Measurements from ENCODE around the gene SZT2. TPM values are rescaled to one million over a fixed set of nuclear protein-coding genes. Genes with fewer than 3 reads are reported as not detected.

SZT2 gene
- total and polyA plus RNA-seq, 2 donors (not counting 1 experiment from before 2014, with no cell fraction given): 7.1 to 26.9 TPM

- Histone ChIP-seq H3K9ac (ENCODE audit: insufficient read depth, low read length) (peak overlapping the region; percentile 56), H3K27me3 (ENCODE audit: control insufficient read depth, insufficient read depth, low read length) (no peaks in the 10 kb centered on the region), H3K4me2 (ENCODE audit: extremely low read depth, insufficient read depth, low read length) (peak overlapping the region; percentile 92), H4K20me1 (ENCODE audit: control insufficient read depth, extremely low read depth, insufficient read depth, low read length) (no peaks in the 10 kb centered on the region), H3K79me2 (ENCODE audit: control insufficient read depth, insufficient read depth, low read length) (peaks cover 37% of the 10 kb centered on the region), H3K27ac (ENCODE audit: insufficient read depth, low read length) (peak overlapping the region; percentile 84), H3K36me3 (ENCODE audit: control insufficient read depth, insufficient read depth, low read length) (peaks cover 15% of the 10 kb centered on the region), H3K4me1 (ENCODE audit: control insufficient read depth, extremely low read depth, insufficient read depth, low read length) (peaks cover 20% of the 10 kb centered on the region), H3K9me3 (ENCODE audit: control insufficient read depth, insufficient read depth, low read depth, low read length) (no peaks in the 10 kb centered on the region), H3K4me3 (replicated peaks in 1 of 4; ENCODE audit: control extremely low read depth in 1 of 4, insufficient read depth in 1 of 4, low read depth in 3 of 4, low read length in 4 of 4) (peak overlapping the region; percentile 67 to 75 (median 70)), H2AFZ (ENCODE audit: low read length) (peak overlapping the region; percentile 71)
- peak; percentile 47 to 52 for DNase-seq (ENCODE audit: low read depth in 2 of 2)
- TF ChIP-seq EZH2 (IDR thresholded peaks at IDR 0.05; ENCODE audit: low read length, missing control alignments): no peak
- peak; percentile 26 to 46 for TF ChIP-seq CTCF (conservative IDR thresholded peaks at IDR 0.05 in 1 of 2, IDR thresholded peaks at IDR 0.05 in 1 of 2; ENCODE audit: low read depth in 1 of 2, low read length in 2 of 2)
Measured at GRCh38 chr1:43358121-43358745, 31.5 kb upstream of the SZT2 start.

- Histone ChIP-seq H3K79me2 (ENCODE audit: control insufficient read depth, insufficient read depth, low read length) (peaks cover 40% of the 10 kb centered on the region), H4K20me1 (ENCODE audit: control insufficient read depth, extremely low read depth, insufficient read depth, low read length) (no peaks in the 10 kb centered on the region)
- TF ChIP-seq EZH2 (IDR thresholded peaks at IDR 0.05; ENCODE audit: low read length, missing control alignments) (no peak), CTCF (conservative IDR thresholded peaks at IDR 0.05 in 1 of 2, IDR thresholded peaks at IDR 0.05 in 1 of 2; ENCODE audit: low read depth in 1 of 2, low read length in 2 of 2) (no peak)
Measured at GRCh38 chr1:43358746-43359693, 30.7 kb upstream of the SZT2 start, which contains the start of gene CDC20. Gene CDC20 (plus strand): TSS chr1:43358981. CDS start chr1:43359216, 235 bp downstream.

DNA sequence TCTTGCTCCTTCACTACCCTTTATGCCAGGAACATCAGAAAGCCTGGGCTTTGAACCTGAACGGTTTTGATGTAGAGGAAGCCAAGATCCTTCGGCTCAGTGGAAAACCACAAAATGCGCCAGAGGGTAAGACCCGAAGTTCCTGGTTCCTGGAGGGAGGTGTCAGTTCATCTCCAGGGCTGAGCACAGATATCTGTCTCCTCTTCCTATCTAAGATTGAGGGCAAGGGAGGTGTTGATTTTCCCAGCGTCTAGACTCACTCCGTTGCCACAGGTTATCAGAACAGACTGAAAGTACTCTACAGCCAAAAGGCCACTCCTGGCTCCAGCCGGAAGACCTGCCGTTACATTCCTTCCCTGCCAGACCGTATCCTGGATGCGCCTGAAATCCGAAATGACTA, 30.0 kb upstream of the SZT2 start:
- H3K9ac ChIP-seq (ENCODE audit: insufficient read depth, low read length): no peak overlapping the region
- H3K79me2 ChIP-seq (ENCODE audit: control insufficient read depth, insufficient read depth, low read length): peaks cover 40% of the 10 kb centered on the region
- H3K27ac ChIP-seq (ENCODE audit: insufficient read depth, low read length): peak overlapping the region; percentile 73

More at GRCh38 chr1:43358746-43359693, 30.7 kb upstream of the SZT2 start, which contains the start of gene CDC20:
- peaks cover 20% of the 10 kb centered on the region for H3K4me1 ChIP-seq (ENCODE audit: control insufficient read depth, extremely low read depth, insufficient read depth, low read length)
- H3K4me3 ChIP-seq (replicated peaks in 1 of 4; ENCODE audit: control extremely low read depth in 1 of 4, insufficient read depth in 1 of 4, low read depth in 3 of 4, low read length in 4 of 4): peak within 1 kb of the TSS; percentile 67 to 80 (median 73)
- H3K9me3 ChIP-seq (ENCODE audit: control insufficient read depth, insufficient read depth, low read depth, low read length): no peaks in the 10 kb centered on the region
- H3K36me3 ChIP-seq (ENCODE audit: control insufficient read depth, insufficient read depth, low read length): peaks cover 20% of the 10 kb centered on the region
- peak within 1 kb of the TSS; percentile 56 for H3K9ac ChIP-seq (ENCODE audit: insufficient read depth, low read length)
- H2AFZ ChIP-seq (ENCODE audit: low read length): peak within 1 kb of the TSS; percentile 71
- peak; percentile 92 to 93 for DNase-seq (ENCODE audit: low read depth in 2 of 2)
- H3K4me2 ChIP-seq (ENCODE audit: extremely low read depth, insufficient read depth, low read length): peak within 1 kb of the TSS; percentile 95
- no peaks in the 10 kb centered on the region for H3K27me3 ChIP-seq (ENCODE audit: control insufficient read depth, insufficient read depth, low read length)
- peak within 1 kb of the TSS; percentile 84 for H3K27ac ChIP-seq (ENCODE audit: insufficient read depth, low read length)

More for the DNA sequence above, 30.0 kb upstream of the SZT2 start:
- no peak for DNase-seq (ENCODE audit: low read depth in 2 of 2)
- no peaks in the 10 kb centered on the region for H3K9me3 ChIP-seq (ENCODE audit: control insufficient read depth, insufficient read depth, low read depth, low read length)
- peaks cover 24% of the 10 kb centered on the region for H3K36me3 ChIP-seq (ENCODE audit: control insufficient read depth, insufficient read depth, low read length)
- peaks cover 20% of the 10 kb centered on the region for H3K4me1 ChIP-seq (ENCODE audit: control insufficient read depth, extremely low read depth, insufficient read depth, low read length)
- no peak overlapping the region for H2AFZ ChIP-seq (ENCODE audit: low read length)
- H3K4me2 ChIP-seq (ENCODE audit: extremely low read depth, insufficient read depth, low read length): peak overlapping the region; percentile 95
- H3K27me3 ChIP-seq (ENCODE audit: control insufficient read depth, insufficient read depth, low read length): no peaks in the 10 kb centered on the region
- no peak for TF ChIP-seq EZH2 (IDR thresholded peaks at IDR 0.05; ENCODE audit: low read length, missing control alignments)
- TF ChIP-seq CTCF (conservative IDR thresholded peaks at IDR 0.05 in 1 of 2, IDR thresholded peaks at IDR 0.05 in 1 of 2; ENCODE audit: low read depth in 1 of 2, low read length in 2 of 2): no peak
- H3K4me3 ChIP-seq (replicated peaks in 1 of 4; ENCODE audit: control extremely low read depth in 1 of 4, insufficient read depth in 1 of 4, low read depth in 3 of 4, low read length in 4 of 4): peak overlapping the region; percentile 65 to 80 (median 72)
- H4K20me1 ChIP-seq (ENCODE audit: control insufficient read depth, extremely low read depth, insufficient read depth, low read length): no peaks in the 10 kb centered on the region
